WTC11 (cell line): Measurements from ENCODE around the gene STK38L.

Experiments
- CTCF ChIP-seq: fragments of 200-600 bp; IDR thresholded peaks from 2 replicates; pipeline ENCODE4 v1.8.0; 2022; ENCODE audit warnings: antibody characterized with exemption
- KAT7 ChIP-seq: sonication (generic); formaldehyde crosslinking; IDR thresholded peaks from 2 replicates; pipeline ENCODE4 v1.8.1; 2023; ENCODE audit warnings: missing genetic modification reagents, mild to moderate bottlenecking, borderline replicate concordance
- SP1 ChIP-seq: sonication (generic); formaldehyde crosslinking; conservative IDR thresholded peaks from 2 replicates; pipeline ENCODE4 v1.8.1; 2022; ENCODE audit warnings: missing genetic modification reagents

GRCh38 chr12:27246774-27247173 is 2.7 kb downstream of the STK38L start:
- TF ChIP-seq KAT7 (CRISPR knock-in tag) (no peak), SP1 (CRISPR knock-in tag) (no peak), CTCF (no peak)
